ENCODE results near the gene NLRP11. TPM values are rescaled to one million over a fixed set of nuclear protein-coding genes. Genes with fewer than 3 reads are reported as not detected.
A peak's percentile ranks its signal among the peaks of the same experiment; 100 is the strongest.

NLRP11 gene
- total RNA-seq, 5 donors from 2014 or later (not counting 1 experiment from before 2014, with no cell fraction given): not detected

DNA sequence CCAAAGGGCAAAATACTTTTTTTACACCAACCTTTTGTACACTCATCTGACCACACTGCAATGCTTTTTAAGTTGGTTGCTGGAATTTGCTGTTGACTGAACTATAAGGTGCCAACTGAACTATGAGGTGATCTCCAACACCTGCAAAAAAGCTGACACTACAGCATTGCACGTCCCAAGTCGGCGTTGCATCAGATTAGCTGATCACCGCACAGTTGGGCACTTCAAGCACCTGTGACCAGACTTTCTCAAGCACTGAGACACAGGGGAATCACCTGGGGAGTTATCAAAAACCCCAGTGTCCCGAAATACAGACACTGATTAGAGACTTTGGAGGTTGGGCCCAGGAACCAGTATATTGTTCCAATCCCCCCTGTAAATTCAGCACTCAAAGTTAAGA is 1.1 kb downstream of the NLRP11 start:
- H3K9me3 Mint-ChIP-seq: peaks cover 0 to 4% (median 0%) of the 10 kb centered on the region in 3 donors
- H3K27ac Mint-ChIP-seq: no peak overlapping the region
- ChIA-PET CTCF (no interaction called here), POLR2A (no interaction called here)
- H3K27me3 Mint-ChIP-seq: peaks cover 0 to 4% of the 10 kb centered on the region in 2 donors
- 56% methylated on average over 4 of the region's 5 CpGs for WGBS (ENCODE audit: insufficient coverage)
- Histone ChIP-seq H3K36me3 (ENCODE audit: control insufficient read depth in 2 of 2, extremely low read depth in 1 of 2, insufficient read depth in 1 of 2, low read length in 1 of 2) (no peaks in the 10 kb centered on the region), H3K4me3 (ENCODE audit: control insufficient read depth in 1 of 2, extremely low read depth in 1 of 2, low read length in 1 of 2) (no peak overlapping the region), H3K4me1 (ENCODE audit: control insufficient read depth in 1 of 2, extremely low read depth in 1 of 2, insufficient read depth in 2 of 2, low read length in 2 of 2) (no peaks in the 10 kb centered on the region), H3K9me3 (no peaks in the 10 kb centered on the region), H3K27me3 (replicated peaks in 1 of 2; ENCODE audit: control insufficient read depth in 2 of 2, extremely low read depth in 1 of 2, insufficient read depth in 2 of 2, low read length in 1 of 2) (no peaks in the 10 kb centered on the region), H3K27ac (ENCODE audit: low read length) (no peak overlapping the region)
- DNase-seq (no peak), ATAC-seq (replicated peaks in 1 of 4) (no peak)
- no peaks in the 10 kb centered on the region for H3K4me1 Mint-ChIP-seq
- H3K36me3 Mint-ChIP-seq: no peaks in the 10 kb centered on the region
- H3K4me3 Mint-ChIP-seq: no peak overlapping the region

GRCh38 chr19:55820037-55820436 is 11.8 kb downstream of the NLRP11 start:
- no peak for ATAC-seq (replicated peaks in 1 of 4)
- Mint-ChIP-seq H3K9me3 (peaks cover 0 to 4% (median 2%) of the 10 kb centered on the region in 3 donors), H3K27ac (no peak overlapping the region), H3K4me1 (no peaks in the 10 kb centered on the region), H3K4me3 (no peak overlapping the region), H3K36me3 (no peaks in the 10 kb centered on the region), H3K27me3 (peaks cover 6 to 13% of the 10 kb centered on the region in 2 donors)
- ChIA-PET CTCF (no interaction called here), POLR2A (no interaction called here)
- 71% methylated on average over 3 of the region's 3 CpGs for WGBS (ENCODE audit: insufficient coverage)
- Histone ChIP-seq H3K27me3 (replicated peaks in 1 of 2; ENCODE audit: control insufficient read depth in 2 of 2, extremely low read depth in 1 of 2, insufficient read depth in 2 of 2, low read length in 1 of 2) (no peaks in the 10 kb centered on the region), H3K4me3 (ENCODE audit: control insufficient read depth in 1 of 2, extremely low read depth in 1 of 2, low read length in 1 of 2) (no peak overlapping the region), H3K9me3 (no peaks in the 10 kb centered on the region), H3K4me1 (ENCODE audit: control insufficient read depth in 1 of 2, extremely low read depth in 1 of 2, insufficient read depth in 2 of 2, low read length in 2 of 2) (no peaks in the 10 kb centered on the region), H3K27ac (ENCODE audit: low read length) (no peak overlapping the region), H3K36me3 (ENCODE audit: control insufficient read depth in 2 of 2, extremely low read depth in 1 of 2, insufficient read depth in 1 of 2, low read length in 1 of 2) (no peaks in the 10 kb centered on the region)
- no peak for DNase-seq

DNA sequence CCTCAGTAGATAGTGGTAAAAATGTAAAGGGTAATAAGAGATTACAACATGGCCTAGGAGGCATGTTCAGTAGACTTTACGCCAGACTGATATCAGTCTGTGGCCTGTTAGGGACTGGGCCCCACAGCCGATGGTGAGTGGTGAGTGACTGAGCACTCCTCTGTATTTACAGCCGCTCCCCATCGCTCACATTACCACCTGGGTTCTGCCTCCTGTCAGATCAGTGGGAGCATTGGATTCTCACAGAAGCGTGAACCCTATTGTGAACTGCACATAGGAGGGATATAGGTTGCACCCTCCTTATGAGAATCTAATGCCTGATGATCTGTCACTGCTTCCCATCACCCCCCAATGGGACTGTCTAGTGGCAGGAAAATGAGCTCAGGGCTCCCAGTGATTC is 17.9 kb downstream of the NLRP11 start:
- no peaks in the 10 kb centered on the region for H3K4me1 ChIP-seq (ENCODE audit: control insufficient read depth in 1 of 2, extremely low read depth in 1 of 2, insufficient read depth in 2 of 2, low read length in 2 of 2)
- Mint-ChIP-seq H3K9me3 (peaks cover 0 to 4% (median 0%) of the 10 kb centered on the region in 3 donors), H3K4me3 (no peak overlapping the region), H3K36me3 (no peaks in the 10 kb centered on the region), H3K4me1 (peaks cover 0 to 4% (median 4%) of the 10 kb centered on the region in 3 donors), H3K27me3 (peaks cover 3 to 33% of the 10 kb centered on the region in 2 donors), H3K27ac (no peak overlapping the region)
- no peaks in the 10 kb centered on the region for H3K9me3 ChIP-seq
- CTCF ChIA-PET: no interaction called here
- H3K27ac ChIP-seq (ENCODE audit: low read length): no peak overlapping the region
- no peak for ATAC-seq (replicated peaks in 1 of 4)
- WGBS (ENCODE audit: insufficient coverage): no CpG with 5 or more reads among the region's 5 CpGs
- no peaks in the 10 kb centered on the region for H3K36me3 ChIP-seq (ENCODE audit: control insufficient read depth in 2 of 2, extremely low read depth in 1 of 2, insufficient read depth in 1 of 2, low read length in 1 of 2)
- POLR2A ChIA-PET: no interaction called here
- DNase-seq: no peak
- peaks cover 0 to 9% of the 10 kb centered on the region in 2 experiments for H3K27me3 ChIP-seq (replicated peaks in 1 of 2; ENCODE audit: control insufficient read depth in 2 of 2, extremely low read depth in 1 of 2, insufficient read depth in 2 of 2, low read length in 1 of 2)
- no peak overlapping the region for H3K4me3 ChIP-seq (ENCODE audit: control insufficient read depth in 1 of 2, extremely low read depth in 1 of 2, low read length in 1 of 2)

DNA sequence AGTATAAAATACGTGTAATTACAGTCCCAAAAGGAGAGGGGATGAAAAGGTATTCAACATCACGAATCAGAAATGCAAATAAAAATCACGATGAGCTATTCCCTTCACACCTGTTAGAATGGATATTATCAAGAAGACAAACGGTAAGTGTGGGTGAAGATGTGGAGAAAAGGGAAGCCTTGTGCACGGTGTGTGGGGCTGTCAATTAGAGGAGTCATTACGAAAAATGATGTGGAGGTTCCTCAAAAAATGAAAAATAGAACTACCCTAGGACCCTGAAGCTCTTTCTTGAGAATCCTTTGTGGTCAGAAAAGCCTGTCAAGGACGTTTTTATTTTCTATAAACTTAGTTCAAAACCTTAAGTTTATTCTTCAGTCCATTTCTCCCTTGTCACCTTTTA is 19.4 kb downstream of the NLRP11 start:
- 33% methylated on average over 1 of the region's 7 CpGs for WGBS (ENCODE audit: insufficient coverage)
- Mint-ChIP-seq H3K36me3 (no peaks in the 10 kb centered on the region), H3K4me1 (peaks cover 0 to 4% (median 4%) of the 10 kb centered on the region in 3 donors), H3K9me3 (peaks cover 2 to 6% (median 3%) of the 10 kb centered on the region in 3 donors), H3K27me3 (peaks cover 0 to 33% of the 10 kb centered on the region in 2 donors), H3K4me3 (no peak overlapping the region), H3K27ac (no peak overlapping the region)
- Histone ChIP-seq H3K36me3 (ENCODE audit: control insufficient read depth in 2 of 2, extremely low read depth in 1 of 2, insufficient read depth in 1 of 2, low read length in 1 of 2) (no peaks in the 10 kb centered on the region), H3K4me1 (ENCODE audit: control insufficient read depth in 1 of 2, extremely low read depth in 1 of 2, insufficient read depth in 2 of 2, low read length in 2 of 2) (no peaks in the 10 kb centered on the region), H3K9me3 (no peaks in the 10 kb centered on the region), H3K27ac (ENCODE audit: low read length) (no peak overlapping the region), H3K4me3 (ENCODE audit: control insufficient read depth in 1 of 2, extremely low read depth in 1 of 2, low read length in 1 of 2) (no peak overlapping the region), H3K27me3 (replicated peaks in 1 of 2; ENCODE audit: control insufficient read depth in 2 of 2, extremely low read depth in 1 of 2, insufficient read depth in 2 of 2, low read length in 1 of 2) (peaks cover 0 to 9% of the 10 kb centered on the region in 2 experiments)
- ATAC-seq (replicated peaks in 1 of 4) (no peak), DNase-seq (no peak)
- POLR2A ChIA-PET: no interaction called here
- CTCF ChIA-PET: no interaction called here

DNA sequence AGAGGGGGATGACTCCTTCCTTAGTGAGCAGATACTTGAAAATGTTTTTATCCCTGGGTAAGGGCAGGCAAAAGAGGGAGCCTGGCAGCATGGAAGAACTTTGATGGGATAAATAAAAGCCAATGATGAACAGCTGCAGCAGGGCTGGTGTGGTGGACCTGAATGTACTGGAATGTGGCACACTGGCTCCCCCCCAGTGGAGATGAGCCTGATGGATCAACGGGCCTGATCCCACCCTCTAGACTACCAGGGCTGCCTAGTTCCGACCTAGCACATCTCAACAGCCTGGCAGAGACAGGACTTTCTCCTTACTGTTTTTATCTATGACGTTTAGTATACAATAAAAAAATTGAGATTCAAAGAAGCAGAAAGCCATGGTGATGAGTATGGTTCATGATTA is 20.5 kb downstream of the NLRP11 start:
- Histone ChIP-seq H3K36me3 (ENCODE audit: control insufficient read depth in 2 of 2, extremely low read depth in 1 of 2, insufficient read depth in 1 of 2, low read length in 1 of 2) (no peaks in the 10 kb centered on the region), H3K27ac (ENCODE audit: low read length) (no peak overlapping the region), H3K4me3 (ENCODE audit: control insufficient read depth in 1 of 2, extremely low read depth in 1 of 2, low read length in 1 of 2) (no peak overlapping the region), H3K4me1 (ENCODE audit: control insufficient read depth in 1 of 2, extremely low read depth in 1 of 2, insufficient read depth in 2 of 2, low read length in 2 of 2) (no peaks in the 10 kb centered on the region), H3K9me3 (no peaks in the 10 kb centered on the region), H3K27me3 (replicated peaks in 1 of 2; ENCODE audit: control insufficient read depth in 2 of 2, extremely low read depth in 1 of 2, insufficient read depth in 2 of 2, low read length in 1 of 2) (peaks cover 0 to 9% of the 10 kb centered on the region in 2 experiments)
- no peak for DNase-seq
- Mint-ChIP-seq H3K36me3 (no peaks in the 10 kb centered on the region), H3K27me3 (peaks cover 5 to 24% of the 10 kb centered on the region in 2 donors), H3K4me1 (peaks cover 0 to 4% (median 4%) of the 10 kb centered on the region in 3 donors), H3K9me3 (peaks cover 5 to 14% (median 13%) of the 10 kb centered on the region in 3 donors), H3K27ac (no peak overlapping the region), H3K4me3 (no peak overlapping the region)
- no peak for ATAC-seq (replicated peaks in 1 of 4)
- ChIA-PET POLR2A (no interaction called here), CTCF (no interaction called here)
- 60% methylated on average over 1 of the region's 3 CpGs for whole genome bisulfite sequencing (ENCODE audit: insufficient coverage)

DNA sequence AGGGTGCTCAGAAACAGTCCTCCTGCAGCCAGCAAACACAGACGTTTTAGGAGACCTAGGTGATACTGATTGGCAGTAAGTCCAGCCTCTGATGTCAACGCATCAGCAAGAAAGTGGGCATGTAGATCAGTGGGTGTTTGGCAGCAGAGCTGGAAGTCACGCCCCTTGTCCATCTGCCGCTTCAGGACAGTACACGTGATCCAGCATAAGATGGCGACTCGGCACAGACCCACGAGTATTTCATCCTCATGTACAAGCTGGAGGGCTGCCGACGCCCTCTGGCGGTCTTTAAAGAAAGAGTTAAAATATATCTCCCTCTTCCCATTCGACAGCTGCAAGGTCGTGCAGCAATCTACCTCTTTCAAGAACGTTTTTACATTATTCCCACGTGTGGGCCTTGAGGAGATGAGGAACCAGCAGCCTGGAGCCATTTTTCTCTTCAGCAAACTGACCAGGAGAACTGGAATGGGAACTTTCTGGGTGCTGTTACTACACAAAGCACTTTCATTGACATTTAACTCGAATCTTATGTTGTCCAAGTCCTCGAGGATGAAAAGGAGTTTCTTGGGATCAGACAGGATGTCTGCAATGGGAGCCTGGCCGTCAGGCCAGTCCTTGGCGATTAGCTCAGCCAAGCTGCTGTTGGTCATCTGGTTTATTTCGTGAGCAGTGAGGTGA is 22.3 kb downstream of the NLRP11 start:
- no peaks in the 10 kb centered on the region for H3K36me3 ChIP-seq (ENCODE audit: control insufficient read depth in 2 of 2, extremely low read depth in 1 of 2, insufficient read depth in 1 of 2, low read length in 1 of 2)
- H3K36me3 Mint-ChIP-seq: no peaks in the 10 kb centered on the region
- H3K27ac ChIP-seq (ENCODE audit: low read length): no peak overlapping the region
- DNase-seq (peak in 15 of 35 experiments; percentile 0 to 47 (median 3)), ATAC-seq (replicated peaks in 1 of 4) (peak in 1 of 4 experiments; percentile 62)
- no peaks in the 10 kb centered on the region for H3K9me3 ChIP-seq
- peaks cover 9 to 22% (median 13%) of the 10 kb centered on the region in 3 donors for H3K9me3 Mint-ChIP-seq
- ChIA-PET POLR2A (no interaction called here), CTCF (interaction anchor here in 1 of 2 donors (1.0 to 1.3 kb wide), 2 partner anchors 9 to 177 kb away, joined by 4 read pairs; no protein-coding TSS in a partner anchor)
- H3K4me3 ChIP-seq (ENCODE audit: control insufficient read depth in 1 of 2, extremely low read depth in 1 of 2, low read length in 1 of 2): no peak overlapping the region
- no peak overlapping the region for H3K27ac Mint-ChIP-seq
- peaks cover 0 to 9% of the 10 kb centered on the region in 2 experiments for H3K27me3 ChIP-seq (replicated peaks in 1 of 2; ENCODE audit: control insufficient read depth in 2 of 2, extremely low read depth in 1 of 2, insufficient read depth in 2 of 2, low read length in 1 of 2)
- H3K4me1 ChIP-seq (ENCODE audit: control insufficient read depth in 1 of 2, extremely low read depth in 1 of 2, insufficient read depth in 2 of 2, low read length in 2 of 2): no peaks in the 10 kb centered on the region
- no peak overlapping the region for H3K4me3 Mint-ChIP-seq
- peaks cover 11 to 20% of the 10 kb centered on the region in 2 donors for H3K27me3 Mint-ChIP-seq
- peaks cover 0 to 4% (median 4%) of the 10 kb centered on the region in 3 donors for H3K4me1 Mint-ChIP-seq
- WGBS (ENCODE audit: insufficient coverage): 33% methylated on average over 18 of the region's 20 CpGs
